ENCODE results near the gene EFCAB12. TPM values are rescaled to one million over a fixed set of nuclear protein-coding genes. Genes with fewer than 3 reads are reported as not detected.

The EFCAB12 gene
- total RNA-seq, 1 donor from 2014 or later = 0.39 TPM

DNA sequence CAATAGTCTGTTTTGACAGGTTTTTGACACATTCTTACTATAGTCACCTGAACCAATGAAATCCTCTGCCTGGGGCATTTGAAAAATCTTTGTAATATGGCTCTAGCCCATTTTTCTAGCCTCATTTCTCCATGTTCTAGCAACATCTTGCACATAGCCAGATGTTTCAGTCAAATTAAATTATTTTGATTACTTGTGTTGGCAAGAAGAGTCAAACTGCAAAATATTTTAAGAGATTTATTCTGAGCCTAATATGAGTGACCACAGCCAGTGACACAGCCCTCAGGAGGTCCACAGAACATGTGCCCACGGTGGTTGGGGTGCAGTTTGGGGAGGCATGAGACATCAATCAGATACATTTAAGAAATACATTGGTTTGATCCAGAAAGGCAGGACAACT is 18.5 kb upstream of the EFCAB12 start:
- intact Hi-C loops (cut with micrococcal nuclease) = loop anchor here (10.0 kb wide), 1 partner anchor 1298 kb away; the partner anchor contains the start of gene PIK3R4

DNA sequence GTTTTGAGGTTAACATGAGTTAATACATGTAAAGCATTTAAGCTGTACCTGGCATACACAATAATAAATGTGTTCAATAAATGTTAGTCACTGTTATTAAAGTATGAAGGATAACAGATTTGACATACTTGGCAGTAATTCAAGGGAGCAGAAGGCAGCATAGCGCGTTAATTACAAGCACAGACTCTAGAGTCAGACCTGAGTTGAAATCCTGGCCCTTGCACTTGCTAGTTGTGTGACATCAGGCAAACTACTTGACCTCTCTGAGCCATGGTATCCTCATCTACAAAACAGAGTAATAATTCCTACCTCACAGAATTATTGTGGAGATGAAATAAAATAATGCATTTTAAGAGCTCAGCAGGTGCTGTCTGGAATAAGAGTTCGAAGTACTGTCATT is 17.0 kb upstream of the EFCAB12 start:
- intact Hi-C loops (cut with micrococcal nuclease) = loop anchor here (10.0 kb wide), 1 partner anchor 1299 kb away; the partner anchor contains the start of gene PIK3R4

GRCh38 chr3:129442947-129443346 is 14.5 kb upstream of the EFCAB12 start:
- intact Hi-C loops (cut with micrococcal nuclease) = loop anchor here (5.0 to 10.0 kb wide), 2 partner anchors 716 to 1302 kb away; partner anchors contain the start of genes PIK3R4 and RAB7A

- intact Hi-C loops (cut with micrococcal nuclease) = loop anchor here (5.0 to 10.0 kb wide), 2 partner anchors 715 to 1302 kb away; partner anchors contain the start of genes PIK3R4 and RAB7A
Observed at GRCh38 chr3:129442486-129442885, 14.1 kb upstream of the EFCAB12 start.

DNA sequence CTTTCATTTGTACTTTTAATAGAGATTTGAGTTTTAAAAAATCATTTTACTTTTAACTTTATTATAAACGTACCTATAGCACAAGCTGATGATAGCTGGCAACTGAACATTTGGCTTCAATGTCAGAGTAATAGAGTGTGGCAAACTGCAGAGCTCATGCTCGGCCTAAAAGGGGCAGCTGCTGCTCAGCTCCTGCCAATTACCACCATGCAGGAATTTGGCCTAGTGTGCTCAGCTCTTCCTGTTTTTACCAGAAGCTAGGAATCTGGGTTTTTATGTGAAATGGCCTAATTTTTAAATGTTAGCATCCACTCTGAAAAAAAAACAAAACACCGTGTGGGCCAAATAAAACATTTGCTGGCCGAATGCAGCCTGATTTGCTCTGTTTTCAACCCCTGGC is 13.3 kb upstream of the EFCAB12 start:
- intact Hi-C loops (cut with micrococcal nuclease) = loop anchor here (2.0 to 10.0 kb wide), 5 partner anchors 125 to 1303 kb away; partner anchors contain the start of genes PIK3R4, RAB43 and RAB7A

- intact Hi-C loops (cut with micrococcal nuclease) = loop anchor here (2.0 to 10.0 kb wide), 5 partner anchors 124 to 1304 kb away; partner anchors contain the start of genes PIK3R4, RAB43 and RAB7A
Observed at GRCh38 chr3:129441215-129441614, 12.8 kb upstream of the EFCAB12 start.

GRCh38 chr3:129440618-129441190 is 12.3 kb upstream of the EFCAB12 start:
- intact Hi-C loops (cut with micrococcal nuclease) = loop anchor here (1.0 to 10.0 kb wide), 13 partner anchors 12 to 1304 kb away; partner anchors contain the start of genes ACAD9, CNBP, EFCAB12 and HMCES

GRCh38 chr3:129439817-129440617 is 11.6 kb upstream of the EFCAB12 start, which contains the start of the genes IFT122 and MBD4:
Gene IFT122 (plus strand): TSS chr3:129440224. CDS start chr3:129440331, 107 bp downstream.
Gene MBD4 (minus strand): TSS chr3:129439948. CDS start chr3:129439833, 115 bp downstream.
- intact Hi-C loops (cut with micrococcal nuclease) = loop anchor here (1.0 to 10.0 kb wide), 13 partner anchors 12 to 1305 kb away; partner anchors contain the start of genes ACAD9, CNBP, EFCAB12 and HMCES

- intact Hi-C loops (cut with micrococcal nuclease) = no loop called here
Observed at GRCh38 chr3:129439226-129439816, 10.9 kb upstream of the EFCAB12 start.

DNA sequence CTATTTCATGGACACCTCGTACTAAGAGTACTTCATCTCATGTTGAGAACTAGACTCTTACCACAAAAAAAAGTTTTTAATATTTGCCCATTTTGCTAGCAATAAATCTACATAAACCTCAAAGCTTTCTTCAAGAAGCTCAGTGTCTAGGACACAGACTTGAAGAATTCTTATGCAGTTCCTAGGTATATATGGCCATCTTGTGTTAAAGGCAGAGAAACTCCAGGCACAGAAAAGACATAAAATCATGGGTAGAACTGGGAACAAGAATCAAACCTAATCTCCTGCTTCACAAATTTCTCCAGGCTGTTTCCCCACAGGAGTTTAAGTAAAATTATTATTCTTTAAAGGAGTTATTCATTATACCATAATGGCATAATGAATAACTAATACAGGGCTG is 6.9 kb upstream of the EFCAB12 start:
- intact Hi-C loops (cut with micrococcal nuclease) = no loop called here

DNA sequence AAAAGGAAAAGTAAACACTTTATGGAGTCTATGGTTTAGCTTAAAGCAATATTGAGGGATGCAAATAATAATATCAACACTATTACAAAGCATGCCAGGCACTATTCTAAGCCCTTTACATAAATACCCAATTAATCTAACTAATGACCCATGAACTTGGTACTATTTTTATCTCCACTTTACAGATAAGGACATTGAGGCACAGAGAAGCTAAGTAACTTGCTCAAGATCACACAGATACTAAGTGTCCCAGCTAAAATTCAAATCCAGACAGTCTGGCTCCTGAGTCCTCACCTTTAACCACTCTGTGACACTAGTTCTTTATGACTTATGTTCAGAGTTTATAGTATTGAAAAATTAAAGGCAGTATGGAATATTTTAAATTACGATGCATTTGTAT is 5.7 kb upstream of the EFCAB12 start:
- intact Hi-C loops (cut with micrococcal nuclease) = no loop called here

DNA sequence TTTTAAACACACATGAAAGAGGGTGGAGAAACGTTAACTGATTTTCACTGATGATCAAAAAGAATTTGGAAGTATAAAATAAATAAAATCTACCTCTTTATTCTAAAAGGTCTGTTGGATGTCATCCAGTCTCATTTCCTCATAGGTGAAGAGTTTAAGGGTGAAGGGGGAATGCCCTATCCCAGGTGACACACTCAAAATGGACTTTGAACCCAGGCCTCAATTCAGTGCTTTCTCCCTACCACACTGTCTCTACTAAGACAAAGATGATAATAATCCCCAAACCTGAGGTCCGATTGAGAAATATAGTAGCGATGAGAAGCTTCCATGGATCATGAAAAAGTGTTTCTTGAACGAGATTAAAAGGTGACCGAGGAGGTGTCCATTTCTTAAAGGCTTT is 5.1 kb upstream of the EFCAB12 start:
- intact Hi-C loops (cut with micrococcal nuclease) = no loop called here

GRCh38 chr3:129432671-129433070 is 4.2 kb upstream of the EFCAB12 start:
- intact Hi-C loops (cut with micrococcal nuclease) = no loop called here

- intact Hi-C loops (cut with micrococcal nuclease) = no loop called here
Observed at GRCh38 chr3:129432036-129432435, 3.6 kb upstream of the EFCAB12 start.

- intact Hi-C loops (cut with micrococcal nuclease) = no loop called here
Observed at GRCh38 chr3:129429602-129430001, 1.2 kb upstream of the EFCAB12 start.

DNA sequence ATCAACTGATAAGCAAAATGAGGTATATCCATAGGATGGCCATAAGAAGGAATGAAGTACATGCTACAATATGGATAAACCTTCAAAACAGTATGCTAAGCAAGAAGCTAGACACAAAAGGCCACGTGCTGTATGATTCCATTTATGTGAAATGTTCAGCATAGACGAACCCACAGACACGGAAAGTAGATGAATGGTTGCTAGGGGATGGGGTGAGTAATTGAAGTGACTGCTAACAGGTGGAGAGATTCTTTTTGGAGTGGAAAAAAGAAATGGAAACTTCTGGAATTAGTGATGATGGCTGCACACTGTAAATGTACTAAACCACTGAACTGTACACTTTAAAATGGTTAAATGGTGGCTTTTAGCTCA is 630 bp upstream of the EFCAB12 start:
- intact Hi-C loops (cut with micrococcal nuclease) = no loop called here

- intact Hi-C loops (cut with micrococcal nuclease) = loop anchor here (1.0 kb wide), 2 partner anchors 12 to 29 kb away; partner anchors contain the start of gene IFT122
Observed at GRCh38 chr3:129428007-129428375, 445 bp downstream of the EFCAB12 start.

DNA sequence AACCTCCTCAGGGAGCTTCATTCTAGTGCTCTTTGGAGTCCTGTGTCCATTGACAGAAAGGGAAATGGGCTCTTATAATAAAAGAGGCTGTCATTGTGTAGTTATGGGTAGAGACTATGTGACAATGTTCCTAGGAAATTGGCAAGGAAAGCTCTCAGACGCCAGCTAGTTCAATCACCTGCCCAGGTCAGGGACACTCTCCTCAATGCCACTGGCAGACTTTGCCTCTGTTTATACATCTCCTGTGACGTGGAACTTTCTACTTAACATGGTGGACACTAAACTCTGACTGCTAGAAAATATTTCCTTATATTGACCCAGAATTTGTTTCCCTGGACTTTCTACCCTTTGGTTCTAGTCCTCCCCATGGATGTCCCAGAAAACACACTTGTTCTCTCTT is 2.8 kb downstream of the EFCAB12 start:
- intact Hi-C loops (cut with micrococcal nuclease) = no loop called here

DNA sequence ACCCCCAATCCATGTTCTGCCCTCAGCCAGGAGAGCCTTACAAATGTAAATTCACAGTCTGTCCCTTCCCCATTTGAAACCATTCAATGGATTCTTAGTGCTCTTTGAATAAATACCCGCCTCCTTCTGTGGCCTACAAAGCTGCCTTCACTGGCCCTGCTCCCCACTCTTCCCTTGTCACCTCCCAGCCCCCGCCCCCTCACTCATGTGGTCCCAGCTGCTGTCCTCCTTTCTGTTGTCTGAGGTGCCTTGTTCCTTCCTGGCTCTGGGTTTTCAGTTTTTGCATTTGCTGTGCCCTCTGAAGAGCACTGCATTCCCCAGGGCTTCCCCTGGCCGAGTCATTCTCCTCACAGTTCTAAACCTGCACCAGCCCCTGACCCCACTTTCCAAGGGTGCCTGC is 3.2 kb downstream of the EFCAB12 start:
- intact Hi-C loops (cut with micrococcal nuclease) = no loop called here

GRCh38 chr3:129424185-129424841 is 4.1 kb downstream of the EFCAB12 start:
- intact Hi-C loops (cut with micrococcal nuclease) = no loop called here

DNA sequence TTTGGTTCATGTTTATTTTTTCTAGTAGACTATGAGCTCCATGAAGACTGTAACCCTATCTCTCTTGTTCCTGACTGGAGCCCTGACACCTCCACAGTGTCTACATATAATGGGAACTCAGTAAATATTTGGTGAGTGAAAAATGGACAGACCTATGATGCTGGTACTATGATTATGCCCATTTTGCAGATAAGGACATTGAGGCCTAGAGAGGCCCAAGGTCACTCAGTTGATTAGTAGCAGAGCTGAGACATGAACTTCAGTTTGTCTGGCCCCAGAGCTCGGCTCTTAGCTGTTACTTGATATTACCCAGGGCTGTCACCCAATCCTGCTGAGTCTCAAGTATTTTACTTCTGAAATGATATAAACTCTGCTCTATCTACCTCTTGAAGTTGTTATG is 5.5 kb downstream of the EFCAB12 start:
- intact Hi-C loops (cut with micrococcal nuclease) = no loop called here

All from T-helper 2 cell treated with Interferon-gamma antibody and Interleukin-4, amounts not matched to agents 100 ng/mL and 5 ng/mL, for 36 hours (primary cell).